ENCODE data around the gene PAFAH2. TPM values are rescaled to one million over a fixed set of nuclear protein-coding genes. Genes with fewer than 3 reads are reported as not detected.

The PAFAH2 gene
- total RNA-seq, 1 donor from 2014 or later, result 11.3 TPM

DNA sequence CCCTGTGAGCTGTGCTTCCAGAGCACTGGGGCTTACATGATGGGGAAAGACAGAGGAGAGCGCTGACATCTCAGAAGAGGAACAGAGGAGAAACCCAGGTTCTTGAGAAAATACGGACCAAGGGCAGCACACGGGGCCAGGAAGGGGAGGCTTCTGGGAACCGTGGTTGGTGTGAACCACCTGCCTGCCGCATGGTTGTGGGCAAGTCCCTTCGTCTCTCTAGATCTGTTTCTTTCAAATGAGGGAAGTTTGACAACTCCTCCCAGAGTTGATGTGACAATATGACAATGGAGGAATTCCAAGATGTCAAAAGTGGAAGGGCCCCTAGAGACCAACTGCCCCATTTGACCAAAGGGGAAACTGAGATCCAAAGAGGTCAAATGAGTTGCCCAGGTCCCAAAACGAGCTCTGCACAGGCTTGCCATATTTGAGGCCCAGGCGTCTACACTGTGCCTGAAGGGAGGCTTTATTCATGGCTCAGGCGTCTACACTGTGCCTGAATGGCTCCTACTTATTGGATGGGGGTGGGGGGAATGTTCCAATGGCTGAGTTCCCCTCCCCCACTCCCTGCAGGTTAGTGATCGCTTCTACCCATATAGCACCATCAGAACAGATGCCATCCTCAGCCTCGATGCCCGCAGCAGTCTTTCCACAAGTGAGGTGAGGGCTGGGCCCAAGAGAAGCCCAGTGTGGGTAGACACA lies 34.9 kb upstream of the PAFAH2 start:
- Histone ChIP-seq H3K4me3 (ENCODE audit: low read depth, low read length) (no peak overlapping the region), H3K36me3 (ENCODE audit: control insufficient read depth, insufficient read depth, low read length) (no peaks in the 10 kb centered on the region), H3K27me3 (ENCODE audit: control insufficient read depth, insufficient read depth, low read length) (peaks cover 6% of the 10 kb centered on the region)
- no peak for FAIRE-seq
- DNase-seq (ENCODE audit: low read depth), result no peak
- TF ChIP-seq, protein P1, sequence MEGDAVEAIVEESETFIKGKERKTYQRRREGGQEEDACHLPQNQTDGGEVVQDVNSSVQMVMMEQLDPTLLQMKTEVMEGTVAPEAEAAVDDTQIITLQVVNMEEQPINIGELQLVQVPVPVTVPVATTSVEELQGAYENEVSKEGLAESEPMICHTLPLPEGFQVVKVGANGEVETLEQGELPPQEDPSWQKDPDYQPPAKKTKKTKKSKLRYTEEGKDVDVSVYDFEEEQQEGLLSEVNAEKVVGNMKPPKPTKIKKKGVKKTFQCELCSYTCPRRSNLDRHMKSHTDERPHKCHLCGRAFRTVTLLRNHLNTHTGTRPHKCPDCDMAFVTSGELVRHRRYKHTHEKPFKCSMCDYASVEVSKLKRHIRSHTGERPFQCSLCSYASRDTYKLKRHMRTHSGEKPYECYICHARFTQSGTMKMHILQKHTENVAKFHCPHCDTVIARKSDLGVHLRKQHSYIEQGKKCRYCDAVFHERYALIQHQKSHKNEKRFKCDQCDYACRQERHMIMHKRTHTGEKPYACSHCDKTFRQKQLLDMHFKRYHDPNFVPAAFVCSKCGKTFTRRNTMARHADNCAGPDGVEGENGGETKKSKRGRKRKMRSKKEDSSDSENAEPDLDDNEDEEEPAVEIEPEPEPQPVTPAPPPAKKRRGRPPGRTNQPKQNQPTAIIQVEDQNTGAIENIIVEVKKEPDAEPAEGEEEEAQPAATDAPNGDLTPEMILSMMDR (IDR thresholded peaks at IDR 0.05; ENCODE audit: insufficient read depth, low read length, severe bottlenecking), result no peak

- peaks cover 6% of the 10 kb centered on the region for H3K27me3 ChIP-seq (ENCODE audit: control insufficient read depth, insufficient read depth, low read length)
- TF ChIP-seq, protein P1 (IDR thresholded peaks at IDR 0.05; ENCODE audit: insufficient read depth, low read length, severe bottlenecking), result no peak
- FAIRE-seq, result no peak
Measured at GRCh38 chr1:26031611-26032220, 33.9 kb upstream of the PAFAH2 start.

GRCh38 chr1:26031196-26031595 lies 33.3 kb upstream of the PAFAH2 start:
- Histone ChIP-seq H3K4me3 (ENCODE audit: low read depth, low read length) (no peak overlapping the region), H3K36me3 (ENCODE audit: control insufficient read depth, insufficient read depth, low read length) (no peaks in the 10 kb centered on the region), H3K27me3 (ENCODE audit: control insufficient read depth, insufficient read depth, low read length) (peaks cover 6% of the 10 kb centered on the region)
- FAIRE-seq (no peak), DNase-seq (ENCODE audit: low read depth) (no peak)
- TF ChIP-seq, protein P1 (IDR thresholded peaks at IDR 0.05; ENCODE audit: insufficient read depth, low read length, severe bottlenecking), result no peak

More at GRCh38 chr1:26031611-26032220, 33.9 kb upstream of the PAFAH2 start:
- Histone ChIP-seq H3K36me3 (ENCODE audit: control insufficient read depth, insufficient read depth, low read length) (no peaks in the 10 kb centered on the region), H3K4me3 (ENCODE audit: low read depth, low read length) (no peak overlapping the region)
- DNase-seq (ENCODE audit: low read depth), result no peak

- no peaks in the 10 kb centered on the region for H3K36me3 ChIP-seq (ENCODE audit: control insufficient read depth, insufficient read depth, low read length)
- FAIRE-seq (no peak), DNase-seq (ENCODE audit: low read depth) (no peak)
- TF ChIP-seq, protein P1 (IDR thresholded peaks at IDR 0.05; ENCODE audit: insufficient read depth, low read length, severe bottlenecking), result no peak
- peaks cover 6% of the 10 kb centered on the region for H3K27me3 ChIP-seq (ENCODE audit: control insufficient read depth, insufficient read depth, low read length)
- H3K4me3 ChIP-seq (ENCODE audit: low read depth, low read length), result no peak overlapping the region
Measured at GRCh38 chr1:26029864-26030481, 32.1 kb upstream of the PAFAH2 start.

DNA sequence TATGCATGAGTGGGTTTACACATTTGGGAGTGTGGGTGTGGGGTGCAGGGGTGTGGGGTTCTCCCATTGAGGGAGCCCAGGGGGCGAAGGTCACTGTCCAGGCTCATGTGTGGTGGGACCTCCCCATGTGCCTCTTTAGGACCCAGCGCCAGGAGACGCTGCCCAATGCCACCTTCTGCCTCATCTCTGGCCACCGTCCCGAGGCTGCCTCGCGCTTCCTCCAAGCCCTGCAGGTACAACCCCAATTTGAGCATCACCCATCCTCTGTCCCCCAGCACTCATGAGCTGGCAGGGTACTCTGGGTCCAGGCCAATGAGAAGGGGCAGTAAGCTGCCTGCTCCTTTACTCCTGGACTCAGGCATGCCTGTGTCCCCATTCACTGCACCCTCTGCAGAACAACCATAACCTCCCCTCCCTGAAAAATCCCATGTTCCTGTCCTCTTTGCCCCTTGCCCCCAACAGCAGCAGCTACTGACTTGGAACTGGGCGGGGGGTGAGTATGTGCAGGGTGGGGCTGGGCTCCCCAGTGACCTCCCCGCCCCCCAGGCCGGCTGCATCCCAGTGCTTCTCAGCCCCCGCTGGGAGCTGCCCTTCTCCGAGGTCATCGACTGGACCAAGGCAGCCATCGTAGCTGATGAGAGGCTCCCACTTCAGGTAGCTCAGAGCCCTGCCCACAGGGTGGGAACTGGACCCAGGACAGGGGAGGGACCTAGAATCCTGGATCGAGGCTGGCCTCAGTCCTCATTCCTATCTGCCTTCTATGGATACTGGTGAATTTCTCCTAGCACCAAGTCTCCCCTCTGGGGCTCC lies 31.4 kb upstream of the PAFAH2 start:
- FAIRE-seq (no peak), DNase-seq (ENCODE audit: low read depth) (no peak)
- Histone ChIP-seq H3K4me3 (ENCODE audit: low read depth, low read length) (no peak overlapping the region), H3K27me3 (ENCODE audit: control insufficient read depth, insufficient read depth, low read length) (peaks cover 2% of the 10 kb centered on the region), H3K36me3 (ENCODE audit: control insufficient read depth, insufficient read depth, low read length) (no peaks in the 10 kb centered on the region)
- TF ChIP-seq, protein P1 (IDR thresholded peaks at IDR 0.05; ENCODE audit: insufficient read depth, low read length, severe bottlenecking), result no peak
